Kidney glomerular epithelial cell (primary cell): ENCODE data around the gene NAE1.
"Not testable (repeated sequence)": the region's sequence is repeated elsewhere in the genome, so short reads cannot be mapped to it uniquely, and the experiment has no call there.

Experiments
- DNase-seq: peaks from one replicate; lab custom pipeline; 2025; lab: John Stamatoyannopoulos, UW

NAE1 gene

GRCh38 chr16:66830422-66831404 is at the start of gene NAE1:
TSS of gene NAE1 (minus strand) at chr16:66830976. CDS start at chr16:66830899, 77 bp downstream.
- peak; percentile 78 for DNase-seq

GRCh38 chr16:66878067-66878466 is 47.3 kb upstream of the NAE1 start:
- DNase-seq = no peak

GRCh38 chr16:66874079-66874775 is 43.5 kb upstream of the NAE1 start:
- DNase-seq = no peak

GRCh38 chr16:66873685-66874055 is 42.9 kb upstream of the NAE1 start:
- DNase-seq = no peak

GRCh38 chr16:66872943-66873684 is 42.3 kb upstream of the NAE1 start:
- peak; percentile 91 for DNase-seq

GRCh38 chr16:66872559-66872942 is 41.8 kb upstream of the NAE1 start:
- no peak for DNase-seq

GRCh38 chr16:66871840-66872239 is 41.1 kb upstream of the NAE1 start:
- DNase-seq = no peak

- not testable (repeated sequence) for DNase-seq
Observed at GRCh38 chr16:66871363-66871762, 40.6 kb upstream of the NAE1 start.

GRCh38 chr16:66869424-66869823 is 38.6 kb upstream of the NAE1 start:
- no peak for DNase-seq

GRCh38 chr16:66863707-66864106 is 32.9 kb upstream of the NAE1 start:
- DNase-seq = no peak

GRCh38 chr16:66862023-66862520 is 31.3 kb upstream of the NAE1 start:
- DNase-seq = no peak

- no peak for DNase-seq
Observed at GRCh38 chr16:66859397-66860068, 28.8 kb upstream of the NAE1 start.

GRCh38 chr16:66858740-66859396 is 28.1 kb upstream of the NAE1 start:
- DNase-seq = no peak

GRCh38 chr16:66857437-66857836 is 26.7 kb upstream of the NAE1 start:
- DNase-seq = no peak

GRCh38 chr16:66856801-66857200 is 26.0 kb upstream of the NAE1 start:
- DNase-seq = no peak

GRCh38 chr16:66856184-66856730 is 25.5 kb upstream of the NAE1 start:
- no peak for DNase-seq

- no peak for DNase-seq
Observed at GRCh38 chr16:66853261-66854139, 22.7 kb upstream of the NAE1 start.

GRCh38 chr16:66851166-66851964 is 20.6 kb upstream of the NAE1 start:
- no peak for DNase-seq
